B cell (primary cell): ENCODE results near the gene PLCB4. TPM values are rescaled to one million over a fixed set of nuclear protein-coding genes. Genes with fewer than 3 reads are reported as not detected.

ENCODE experiments used
- ATAC-seq: fragments of 200-7000 bp; cut with Tn5 transposase; one replicate; pipeline ENCODE4 v1.10.0; 2021; ENCODE audit warnings: low read depth, mild to moderate bottlenecking, moderate number of reproducible peaks, moderate library complexity
- CTCF ChIA-PET: fragments of 350-600 bp; sonication (Branson Sonifier 250); formaldehyde crosslinking; loops from one replicate; lab custom pipeline; 2021; ENCODE audit warnings: antibody characterized with exemption, inconsistent platforms; lab: Charles Lee
- POLR2A ChIA-PET: fragments of 350-600 bp; sonication (Branson Sonifier 250); formaldehyde crosslinking; loops from one replicate; lab custom pipeline; 2021; ENCODE audit warnings: antibody characterized with exemption; lab: Charles Lee
- DNase-seq: peaks from one replicate; pipeline ENCODE4 v3.0.0; 2013
- H2AFZ ChIP-seq: 2 replicates; pipeline ENCODE4 v1.6.1; 2012; ENCODE audit warnings: mild to moderate bottlenecking, low read depth, low read length; ENCODE audit not compliant: insufficient read depth, poor library complexity, severe bottlenecking
- H3K27ac ChIP-seq, 2 donors: 1 replicate in 1 of 2; 2 replicates in 1 of 2; pipeline ENCODE4 v1.5.1; 2012 to 2013; ENCODE audit warnings: low read length in 2 of 2, mild to moderate bottlenecking in 2 of 2, moderate library complexity in 1 of 2
- H3K27me3 ChIP-seq, 4 experiments: fragments of 200-600 bp in 1 of 4; sonication (generic) in 1 of 4; replicated peaks in 1 of 4; 1 replicate in 2 of 4; 2 replicates in 2 of 4; pipeline versions ENCODE4 v1.6.1 to v1.7.0; 2013 to 2016; ENCODE audit warnings: low read length in 3 of 4, mild to moderate bottlenecking in 2 of 4, mixed read lengths in 1 of 4, moderate library complexity in 1 of 4; ENCODE audit not compliant: insufficient read depth in 4 of 4, control insufficient read depth in 3 of 4; ENCODE audit errors: control extremely low read depth in 1 of 4
- H3K36me3 ChIP-seq, 2 experiments: replicated peaks in 1 of 2; 1 replicate in 1 of 2; 2 replicates in 1 of 2; pipeline versions ENCODE4 v1.6.1 to v1.7.1; 2013; ENCODE audit warnings: low read length in 1 of 2; ENCODE audit not compliant: insufficient read depth in 2 of 2, control insufficient read depth in 1 of 2; ENCODE audit errors: control extremely low read depth in 1 of 2, extremely low read depth in 1 of 2
- H3K4me1 ChIP-seq, 2 donors: fragments of 200-600 bp in 1 of 2; sonication (generic) in 1 of 2; 1 replicate in 1 of 2; 2 replicates in 1 of 2; pipeline versions ENCODE4 v1.5.1 to v1.6.1; 2013 to 2017; ENCODE audit warnings: low read length in 2 of 2; ENCODE audit not compliant: control insufficient read depth in 2 of 2, insufficient read depth in 2 of 2
- H3K4me2 ChIP-seq: replicated peaks from 2 replicates; pipeline ENCODE3; 2012; ENCODE audit warnings: mild to moderate bottlenecking, low read depth, low read length; ENCODE audit not compliant: poor library complexity, severe bottlenecking
- H3K4me3 ChIP-seq, 5 experiments: fragments of 200-600 bp in 1 of 5; sonication (generic) in 1 of 5; 1 replicate in 3 of 5; 2 replicates in 2 of 5; pipeline versions ENCODE4 v1.5.1 to v1.7.0; 2011 to 2016; ENCODE audit warnings: low read length in 4 of 5, mild to moderate bottlenecking in 4 of 5, low read depth in 2 of 5, control low read depth in 1 of 5, moderate library complexity in 1 of 5; ENCODE audit not compliant: insufficient read depth in 1 of 5; ENCODE audit errors: control extremely low read depth in 1 of 5, extremely low read depth in 1 of 5
- H3K79me2 ChIP-seq: fragments of 200-600 bp; sonication (generic); one replicate; pipeline ENCODE4 v1.6.0; 2016; ENCODE audit warnings: low read length; ENCODE audit not compliant: control insufficient read depth, insufficient read depth
- H3K9ac ChIP-seq: fragments of 200-600 bp; sonication (generic); 2 replicates; pipeline ENCODE4 v1.6.1; 2017; ENCODE audit warnings: mild to moderate bottlenecking, low read length, moderate library complexity
- H3K9me3 ChIP-seq, 3 donors: one replicate each; pipeline versions ENCODE4 v1.6.1 to v1.7.1; 2013; ENCODE audit warnings: low read length in 2 of 3; ENCODE audit not compliant: control insufficient read depth in 2 of 3, insufficient read depth in 1 of 3; ENCODE audit errors: control extremely low read depth in 1 of 3
- H4K20me1 ChIP-seq: 2 replicates; pipeline ENCODE4 v1.6.0; 2012; ENCODE audit warnings: mild to moderate bottlenecking, low read length; ENCODE audit not compliant: insufficient read depth, control insufficient read depth, poor library complexity, severe bottlenecking
- H3K27ac Mint-ChIP-seq: one replicate; pipeline ENCODE4 v1.8.0; 2021; ENCODE audit warnings: mixed read lengths
- H3K27me3 Mint-ChIP-seq: one replicate; pipeline ENCODE4 v1.8.0; 2021; ENCODE audit warnings: mixed read lengths
- H3K4me1 Mint-ChIP-seq: one replicate; pipeline ENCODE4 v1.8.0; 2021; ENCODE audit warnings: mixed read lengths
- H3K4me3 Mint-ChIP-seq: one replicate; pipeline ENCODE4 v1.8.0; 2021; ENCODE audit warnings: mixed read lengths
- H3K9me3 Mint-ChIP-seq: one replicate; pipeline ENCODE4 v1.8.0; 2022; ENCODE audit warnings: mixed read lengths; ENCODE audit not compliant: insufficient read depth
- EZH2 ChIP-seq: IDR thresholded peaks from 2 replicates; pipeline ENCODE4 v1.6.1; 2012; ENCODE audit warnings: borderline replicate concordance, low read depth, mild to moderate bottlenecking, moderate library complexity, low read length; ENCODE audit not compliant: insufficient read depth, poor library complexity, severe bottlenecking
- WGBS: methylation state at CpG from one replicate; pipeline ENCODE4 v1.1.5; 2013; ENCODE audit warnings: missing lambda C conversion rate; ENCODE audit not compliant: insufficient coverage; 5-methylcytosine and 5-hydroxymethylcytosine counted together
- intact Hi-C: fragments of 100-400 bp; cut with micrococcal nuclease; formaldehyde crosslinking; loops from one replicate; pipeline ENCODE4 v1.10.0; 2022
- polyA plus RNA-seq: library from polyadenylated mRNA; depleted of rRNA; stranded (reverse); fragments of >200 nt; gene quantifications from 2 replicates; pipeline ENCODE4 v1.2.3, GENCODE V29; 2012
- total RNA-seq, 2 donors: library from RNA; stranded (reverse); fragments of 120-200 nt in 1 of 2; gene quantifications; 1 replicate in 1 of 2; 2 replicates in 1 of 2; pipeline versions ENCODE4 v1.2.3 to v1.2.4, GENCODE V29; 2013 to 2022
- TF ChIP-seq, protein P1 (sequence below): fragments of 200-600 bp; IDR thresholded peaks from one replicate; pipeline ENCODE4 v1.8.0; 2022; ENCODE audit warnings: antibody characterized with exemption, mild to moderate bottlenecking

The PLCB4 gene
- total and polyA plus RNA-seq, 2 donors (not counting 1 experiment from before 2014, with no cell fraction given), result not detected

GRCh38 chr20:9186396-9186795 is 117.5 kb downstream of the PLCB4 start:
- H3K9me3 ChIP-seq, result peaks cover 0 to 4% (median 0%) of the 10 kb centered on the region in 3 donors
- H2AFZ ChIP-seq, result no peak overlapping the region
- H3K9ac ChIP-seq, result no peak overlapping the region
- ChIA-PET CTCF (no interaction called here), POLR2A (no interaction called here)
- H3K79me2 ChIP-seq, result no peaks in the 10 kb centered on the region
- H3K27ac Mint-ChIP-seq, result no peak overlapping the region
- H3K27me3 Mint-ChIP-seq, result no peaks in the 10 kb centered on the region
- no peak overlapping the region for H3K4me2 ChIP-seq
- no peaks in the 10 kb centered on the region for H3K9me3 Mint-ChIP-seq
- ATAC-seq (no peak), DNase-seq (no peak)
- intact Hi-C loops, result no loop called here
- no peaks in the 10 kb centered on the region for H3K4me1 ChIP-seq
- no peaks in the 10 kb centered on the region for H3K4me1 Mint-ChIP-seq
- TF ChIP-seq, protein P1, sequence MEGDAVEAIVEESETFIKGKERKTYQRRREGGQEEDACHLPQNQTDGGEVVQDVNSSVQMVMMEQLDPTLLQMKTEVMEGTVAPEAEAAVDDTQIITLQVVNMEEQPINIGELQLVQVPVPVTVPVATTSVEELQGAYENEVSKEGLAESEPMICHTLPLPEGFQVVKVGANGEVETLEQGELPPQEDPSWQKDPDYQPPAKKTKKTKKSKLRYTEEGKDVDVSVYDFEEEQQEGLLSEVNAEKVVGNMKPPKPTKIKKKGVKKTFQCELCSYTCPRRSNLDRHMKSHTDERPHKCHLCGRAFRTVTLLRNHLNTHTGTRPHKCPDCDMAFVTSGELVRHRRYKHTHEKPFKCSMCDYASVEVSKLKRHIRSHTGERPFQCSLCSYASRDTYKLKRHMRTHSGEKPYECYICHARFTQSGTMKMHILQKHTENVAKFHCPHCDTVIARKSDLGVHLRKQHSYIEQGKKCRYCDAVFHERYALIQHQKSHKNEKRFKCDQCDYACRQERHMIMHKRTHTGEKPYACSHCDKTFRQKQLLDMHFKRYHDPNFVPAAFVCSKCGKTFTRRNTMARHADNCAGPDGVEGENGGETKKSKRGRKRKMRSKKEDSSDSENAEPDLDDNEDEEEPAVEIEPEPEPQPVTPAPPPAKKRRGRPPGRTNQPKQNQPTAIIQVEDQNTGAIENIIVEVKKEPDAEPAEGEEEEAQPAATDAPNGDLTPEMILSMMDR, result no peak
- TF ChIP-seq EZH2, result no peak
- no peaks in the 10 kb centered on the region for H4K20me1 ChIP-seq
- no peak overlapping the region for H3K27ac ChIP-seq
- H3K4me3 ChIP-seq, result no peak overlapping the region
- WGBS, result 51% methylated on average over 4 of the region's 5 CpGs
- no peaks in the 10 kb centered on the region for H3K36me3 ChIP-seq
- no peaks in the 10 kb centered on the region for H3K27me3 ChIP-seq
- no peak overlapping the region for H3K4me3 Mint-ChIP-seq

DNA sequence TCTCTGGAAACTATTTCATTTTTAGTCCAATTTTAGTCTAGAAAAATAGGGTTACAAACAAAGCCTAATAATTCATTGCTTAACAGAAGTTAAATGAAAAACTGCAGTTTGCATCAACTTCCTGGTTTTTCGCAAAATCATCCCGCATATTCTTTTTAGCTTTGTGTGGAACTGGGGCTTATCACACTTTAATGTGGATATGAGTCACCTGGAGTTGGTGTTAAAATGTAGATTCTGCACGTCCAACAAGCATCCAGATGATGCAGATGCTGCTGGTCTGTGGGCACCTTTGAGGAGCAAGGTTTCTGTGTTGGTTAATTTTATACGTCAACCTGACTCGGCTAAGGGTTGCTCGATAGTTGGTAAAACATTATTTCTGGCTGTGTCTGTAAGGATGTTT is 126.1 kb downstream of the PLCB4 start:
- ChIA-PET CTCF (no interaction called here), POLR2A (no interaction called here)
- DNase-seq, result no peak
- Histone ChIP-seq H3K27ac (no peak overlapping the region), H3K36me3 (no peaks in the 10 kb centered on the region), H2AFZ (no peak overlapping the region), H3K27me3 (no peaks in the 10 kb centered on the region), H3K4me3 (no peak overlapping the region), H4K20me1 (no peaks in the 10 kb centered on the region), H3K9me3 (no peaks in the 10 kb centered on the region), H3K4me2 (no peak overlapping the region), H3K9ac (no peak overlapping the region), H3K4me1 (no peaks in the 10 kb centered on the region), H3K79me2 (no peaks in the 10 kb centered on the region)
- Mint-ChIP-seq H3K4me3 (no peak overlapping the region), H3K9me3 (no peaks in the 10 kb centered on the region), H3K27me3 (no peaks in the 10 kb centered on the region), H3K4me1 (no peaks in the 10 kb centered on the region), H3K27ac (no peak overlapping the region)
- intact Hi-C loops, result no loop called here
- 79% methylated on average over 4 of the region's 6 CpGs for WGBS
- ATAC-seq, result no peak
- TF ChIP-seq, protein P1, result no peak
- no peak for TF ChIP-seq EZH2
